ENCODE data around the gene DUOX1. TPM values are rescaled to one million over a fixed set of nuclear protein-coding genes. Genes with fewer than 3 reads are reported as not detected.

Gene DUOX1
- total RNA-seq, 4 donors from 2014 or later = 1.5 to 4.2 (median 3.9) TPM

DNA sequence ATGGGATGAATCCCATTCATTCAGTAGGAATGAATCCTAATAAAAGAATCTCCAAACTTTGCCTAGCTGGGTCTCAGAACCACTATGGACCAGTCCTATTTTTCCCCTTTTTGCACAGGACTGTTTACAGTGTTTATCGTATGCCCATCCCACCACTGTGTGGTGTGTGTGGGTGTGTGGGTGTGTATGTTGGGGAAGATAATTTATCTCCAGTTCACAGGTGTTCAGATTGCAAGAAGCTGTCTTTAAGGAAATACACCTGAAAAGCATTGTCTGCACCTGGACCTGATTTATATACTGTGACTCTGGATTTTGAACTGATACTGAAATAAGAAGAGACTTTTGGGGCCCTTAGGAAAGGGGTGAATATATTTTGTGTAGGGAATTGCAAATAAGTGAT, 82.7 kb downstream of the DUOX1 start:
- Histone ChIP-seq H3K27me3 (no peaks in the 10 kb centered on the region), H3K4me1 (no peaks in the 10 kb centered on the region), H3K9me3 (no peaks in the 10 kb centered on the region), H3K4me3 (no peak overlapping the region), H3K36me3 (no peaks in the 10 kb centered on the region), H3K27ac (no peak overlapping the region)
- DNase-seq (ENCODE audit: low spot score in 2 of 2) = no peak
- TF ChIP-seq, protein P1, sequence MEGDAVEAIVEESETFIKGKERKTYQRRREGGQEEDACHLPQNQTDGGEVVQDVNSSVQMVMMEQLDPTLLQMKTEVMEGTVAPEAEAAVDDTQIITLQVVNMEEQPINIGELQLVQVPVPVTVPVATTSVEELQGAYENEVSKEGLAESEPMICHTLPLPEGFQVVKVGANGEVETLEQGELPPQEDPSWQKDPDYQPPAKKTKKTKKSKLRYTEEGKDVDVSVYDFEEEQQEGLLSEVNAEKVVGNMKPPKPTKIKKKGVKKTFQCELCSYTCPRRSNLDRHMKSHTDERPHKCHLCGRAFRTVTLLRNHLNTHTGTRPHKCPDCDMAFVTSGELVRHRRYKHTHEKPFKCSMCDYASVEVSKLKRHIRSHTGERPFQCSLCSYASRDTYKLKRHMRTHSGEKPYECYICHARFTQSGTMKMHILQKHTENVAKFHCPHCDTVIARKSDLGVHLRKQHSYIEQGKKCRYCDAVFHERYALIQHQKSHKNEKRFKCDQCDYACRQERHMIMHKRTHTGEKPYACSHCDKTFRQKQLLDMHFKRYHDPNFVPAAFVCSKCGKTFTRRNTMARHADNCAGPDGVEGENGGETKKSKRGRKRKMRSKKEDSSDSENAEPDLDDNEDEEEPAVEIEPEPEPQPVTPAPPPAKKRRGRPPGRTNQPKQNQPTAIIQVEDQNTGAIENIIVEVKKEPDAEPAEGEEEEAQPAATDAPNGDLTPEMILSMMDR (IDR thresholded peaks at IDR 0.05) = no peak
- TF ChIP-seq POLR2A (IDR thresholded peaks at IDR 0.05) (no peak), EP300 (IDR thresholded peaks at IDR 0.05) (no peak)
- 89 to 92% methylated on average over 1 of the region's 1 CpG for WGBS, 2 donors

Other genes starting within 250 kb of the DUOX1 start
- not detected for gene TERB2, start 173.3 kb upstream of the DUOX1 start, total RNA-seq
- gene SORD, start 106.8 kb upstream of the DUOX1 start, total RNA-seq = 10 to 100 TPM in 3 of 4 donors, 1 to 10 TPM in 1; 9.6 to 15.0 (median 13.1) TPM
- gene DUOX2, start 15.8 kb upstream of the DUOX1 start, total RNA-seq = 1 to 10 TPM in 1 of 4 donors, under 1 TPM in 3; 0.22 to 1.9 (median 0.84) TPM
- not detected for gene DUOXA2, start 15.7 kb upstream of the DUOX1 start, total RNA-seq
- 1 to 10 TPM; 1.1 to 7.5 (median 1.9) TPM for gene DUOXA1, start 115 bp upstream of the DUOX1 start, total RNA-seq
- 10 to 100 TPM; 18.8 to 36.6 (median 25.5) TPM for gene SHF, start 58.0 kb downstream of the DUOX1 start, total RNA-seq
- not detected for gene SLC28A2, start 122.2 kb downstream of the DUOX1 start, total RNA-seq
- gene GATM, start 248.6 kb downstream of the DUOX1 start, total RNA-seq = 100 to 1,000 TPM; 334 to 564 (median 451) TPM

Data from tibial nerve (tissue), 4 donors.